ENCODE data around the gene CSTF1.

CSTF1 gene

GRCh38 chr20:56392132-56392880 lies at the start of gene CSTF1, which contains the start of gene AURKA:
CSTF1 (plus strand) TSS chr20:56392645; CDS start chr20:56395553, 2,908 bp downstream.
AURKA (minus strand) TSS chr20:56392215; CDS start chr20:56388197, 4,018 bp downstream.
- peak; percentile 100 for DNase-seq (ENCODE audit: low spot score)

DNA sequence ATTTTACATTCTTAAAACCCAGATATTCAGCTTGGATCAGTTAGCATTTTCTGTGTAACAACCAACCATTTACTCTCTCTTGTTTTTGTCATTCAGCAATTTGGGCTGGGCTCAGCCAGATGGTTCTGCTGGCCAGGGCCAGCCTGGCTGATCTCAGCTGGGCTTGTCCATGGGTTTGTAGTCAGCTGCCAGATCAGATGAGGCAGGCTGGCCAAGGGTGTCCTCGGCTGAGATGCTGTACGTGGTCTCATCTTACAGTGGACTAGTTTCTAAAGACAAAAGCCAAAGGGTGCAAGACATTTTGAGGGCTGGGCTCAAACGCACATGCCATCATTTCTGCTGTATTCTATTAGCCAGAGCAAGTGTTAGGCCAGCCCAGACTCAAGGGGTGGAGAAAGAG lies 49.7 kb upstream of the CSTF1 start:
- no peak for DNase-seq (ENCODE audit: low spot score)

DNA sequence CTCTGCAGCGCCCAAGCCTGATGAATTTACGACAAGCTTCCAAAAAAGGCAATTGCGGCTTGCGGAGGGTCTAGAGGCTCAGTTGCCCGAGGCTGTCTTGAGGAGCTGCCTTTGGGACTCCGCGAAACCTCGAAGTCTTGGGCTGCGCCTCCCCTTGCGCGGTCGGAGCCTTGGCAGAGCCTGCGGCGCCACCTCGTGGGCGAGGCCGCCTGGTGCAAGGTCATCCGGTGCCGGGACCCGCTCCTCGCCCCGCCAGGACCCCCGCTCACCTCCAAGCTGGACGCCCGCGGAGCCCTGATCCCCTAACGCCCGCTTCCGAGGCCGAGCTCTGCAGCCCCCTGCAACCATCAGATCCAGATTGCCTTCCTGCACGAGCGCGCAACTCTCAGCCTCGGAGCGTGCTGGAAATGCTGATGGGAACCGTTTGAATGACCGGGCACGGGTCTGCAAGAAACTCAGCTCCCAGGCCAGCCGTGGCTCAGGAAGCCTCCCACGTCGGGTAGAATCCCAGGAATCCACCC lies 48.5 kb upstream of the CSTF1 start:
- peak; percentile 64 for DNase-seq (ENCODE audit: low spot score)

DNA sequence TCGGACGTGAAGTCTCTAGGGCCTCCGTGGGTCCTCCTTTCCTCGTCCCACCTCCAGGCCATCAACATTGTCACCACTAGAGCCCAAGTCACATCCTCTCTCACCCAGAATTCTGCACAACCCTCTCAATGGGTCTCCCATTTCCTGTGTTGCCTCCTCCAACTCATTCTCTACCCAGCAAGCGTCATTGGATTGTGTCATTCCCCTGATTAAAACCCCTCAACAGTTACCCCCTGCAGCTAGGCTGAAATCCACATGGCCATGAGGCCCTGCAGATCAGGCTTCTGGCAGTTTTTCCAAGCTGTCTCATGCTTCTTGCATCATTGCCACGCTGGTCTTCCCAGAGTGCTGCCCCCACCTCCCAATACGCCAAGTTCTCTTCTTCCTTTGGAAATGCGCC lies 46.5 kb upstream of the CSTF1 start:
- DNase-seq (ENCODE audit: low spot score), result no peak

GRCh38 chr20:56347628-56348304 lies 44.7 kb upstream of the CSTF1 start:
- DNase-seq (ENCODE audit: low spot score), result no peak

- DNase-seq (ENCODE audit: low spot score), result no peak
Measured at GRCh38 chr20:56348305-56348693, 44.1 kb upstream of the CSTF1 start.

DNA sequence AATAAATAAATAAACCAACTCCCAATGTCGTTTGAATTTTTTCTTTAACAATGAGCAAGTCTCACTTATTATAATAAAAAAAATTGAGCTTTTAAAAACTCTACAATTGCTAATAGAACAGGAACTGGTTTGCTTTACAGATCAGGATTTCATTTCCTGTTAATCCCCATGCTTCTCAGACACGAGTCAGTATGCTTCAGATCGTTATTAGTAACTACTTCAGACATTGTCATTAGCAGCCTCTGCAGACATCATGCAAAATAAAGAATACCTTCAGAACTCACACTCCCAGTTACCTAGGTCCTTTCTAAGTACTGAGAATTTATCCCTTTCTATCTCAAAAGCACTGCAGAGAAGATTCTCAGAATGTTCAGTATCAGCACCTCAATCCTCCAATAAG lies 43.7 kb upstream of the CSTF1 start:
- DNase-seq (ENCODE audit: low spot score), result no peak

DNA sequence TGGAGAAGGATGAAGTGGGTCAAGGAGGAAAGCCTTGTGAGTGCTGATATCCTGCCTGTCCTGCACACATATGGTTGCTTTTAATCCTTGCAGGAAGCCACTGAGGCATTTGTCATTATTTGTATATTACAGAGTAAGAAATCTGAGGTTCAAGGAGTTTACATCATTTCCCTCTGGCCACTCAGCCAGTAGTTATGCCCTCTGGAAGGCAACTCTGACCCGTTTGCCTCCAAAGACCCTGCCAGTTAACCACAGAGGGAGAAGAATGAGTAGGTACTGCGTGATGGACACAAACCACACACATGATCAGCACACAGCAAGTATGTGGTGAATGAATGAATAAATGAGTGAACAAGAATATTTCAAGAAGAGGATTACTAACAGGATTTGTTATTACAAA lies 41.6 kb upstream of the CSTF1 start:
- DNase-seq (ENCODE audit: low spot score), result no peak

DNA sequence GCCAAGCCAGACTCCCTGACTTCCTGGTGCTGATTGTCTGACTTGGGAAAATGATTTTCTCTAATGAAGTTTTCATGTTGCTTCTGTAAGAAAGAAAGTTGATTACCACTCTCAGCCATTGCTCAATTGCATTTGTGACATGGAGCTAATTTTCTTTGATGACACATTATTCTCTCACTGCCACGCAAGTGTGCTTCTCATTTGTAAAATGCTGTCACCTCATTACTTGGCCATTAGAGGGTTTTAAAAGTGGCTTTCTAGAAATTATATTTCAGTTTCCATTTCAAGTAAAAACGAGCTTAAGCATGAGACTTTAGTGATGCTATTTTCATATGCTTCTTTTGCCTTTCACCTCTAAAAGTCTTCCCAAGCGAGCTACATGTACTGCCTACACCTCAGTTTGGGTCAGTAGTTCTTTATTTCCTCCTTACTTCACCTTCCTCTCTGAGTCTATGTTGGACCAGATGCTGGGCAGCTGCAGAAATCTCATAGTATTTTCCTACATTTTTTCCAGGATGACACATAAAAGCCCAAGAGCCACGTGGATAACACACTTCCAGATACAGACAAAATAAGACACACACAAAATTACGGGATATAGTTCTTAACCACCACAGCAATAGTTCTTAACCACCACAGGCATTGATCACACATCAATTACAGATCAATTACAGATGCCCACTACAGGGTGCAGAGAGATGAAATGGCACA lies 39.9 kb upstream of the CSTF1 start:
- no peak for DNase-seq (ENCODE audit: low spot score)

DNA sequence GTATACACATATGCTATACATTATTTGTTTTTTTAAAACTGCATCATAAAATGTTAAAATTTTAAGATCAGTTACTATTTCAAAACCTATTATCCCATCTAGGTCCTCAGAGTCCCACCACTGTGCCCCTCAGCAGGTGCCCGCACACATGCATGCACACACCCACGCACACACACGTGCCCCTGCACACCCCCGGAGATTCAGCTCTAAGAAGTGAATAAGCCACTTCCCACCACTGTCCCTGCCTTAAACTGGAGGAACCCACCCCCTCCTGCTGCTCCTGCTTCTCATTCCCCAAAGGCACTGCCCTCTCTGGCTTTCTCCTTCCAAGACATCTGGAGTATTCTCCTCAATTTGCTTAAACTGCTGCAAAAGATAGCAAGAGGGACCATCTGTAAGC lies 39.1 kb upstream of the CSTF1 start:
- no peak for DNase-seq (ENCODE audit: low spot score)

DNA sequence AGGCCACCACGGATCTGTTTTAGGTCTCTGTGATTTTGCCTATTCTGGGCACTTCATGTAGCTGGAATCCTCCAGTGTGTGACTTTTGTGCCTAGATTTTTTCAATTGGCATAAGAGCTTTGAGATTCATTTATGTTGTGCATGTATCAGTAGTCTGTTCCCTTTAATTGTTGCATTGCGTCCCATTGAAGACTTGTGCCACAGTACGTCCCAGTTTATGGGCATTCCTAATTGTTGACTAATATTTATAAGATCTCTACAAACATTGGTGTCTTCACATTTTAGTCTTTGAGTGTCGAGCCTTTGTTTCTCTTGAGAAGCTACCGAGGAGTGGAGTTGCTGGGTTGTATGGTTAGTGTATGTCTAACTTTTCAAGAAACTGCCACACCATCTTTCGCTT lies 34.4 kb upstream of the CSTF1 start:
- no peak for DNase-seq (ENCODE audit: low spot score)

DNA sequence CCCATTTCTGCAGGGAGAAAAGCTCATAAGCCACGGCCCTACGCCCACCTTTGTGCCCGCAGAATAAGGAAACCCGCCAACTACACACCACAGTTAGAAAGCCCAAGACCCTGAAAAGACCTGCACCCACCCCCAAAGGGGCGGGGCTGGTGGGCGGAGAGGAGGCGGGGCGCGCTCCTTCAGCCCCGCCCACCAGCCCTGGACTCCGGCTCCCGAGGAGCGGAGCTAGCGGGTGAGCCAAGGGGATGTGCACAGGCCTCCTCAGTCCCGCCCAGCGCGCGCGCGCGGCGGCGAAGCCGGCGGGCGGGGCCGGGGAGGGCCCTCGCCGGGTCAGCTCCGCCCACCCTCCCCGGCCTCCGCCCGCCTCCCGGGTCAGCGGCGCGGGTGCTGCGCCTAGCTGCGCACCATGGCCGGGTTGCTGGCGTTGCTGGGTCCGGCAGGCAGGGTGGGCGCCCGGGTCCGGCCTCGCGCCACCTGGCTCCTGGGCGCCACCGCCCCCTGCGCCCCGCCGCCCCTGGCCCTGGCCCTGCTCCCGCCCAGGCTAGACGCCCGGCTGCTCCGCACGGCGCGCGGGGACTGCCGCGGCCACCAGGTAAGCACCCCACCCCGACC lies 33.7 kb upstream of the CSTF1 start, which contains the start of gene FAM210B:
TSS of gene FAM210B (plus strand) at position 375 of the 612 bp plus-strand sequence. CDS start at position 407, 32 bp downstream.
- peak; percentile 93 for DNase-seq (ENCODE audit: low spot score)

DNA sequence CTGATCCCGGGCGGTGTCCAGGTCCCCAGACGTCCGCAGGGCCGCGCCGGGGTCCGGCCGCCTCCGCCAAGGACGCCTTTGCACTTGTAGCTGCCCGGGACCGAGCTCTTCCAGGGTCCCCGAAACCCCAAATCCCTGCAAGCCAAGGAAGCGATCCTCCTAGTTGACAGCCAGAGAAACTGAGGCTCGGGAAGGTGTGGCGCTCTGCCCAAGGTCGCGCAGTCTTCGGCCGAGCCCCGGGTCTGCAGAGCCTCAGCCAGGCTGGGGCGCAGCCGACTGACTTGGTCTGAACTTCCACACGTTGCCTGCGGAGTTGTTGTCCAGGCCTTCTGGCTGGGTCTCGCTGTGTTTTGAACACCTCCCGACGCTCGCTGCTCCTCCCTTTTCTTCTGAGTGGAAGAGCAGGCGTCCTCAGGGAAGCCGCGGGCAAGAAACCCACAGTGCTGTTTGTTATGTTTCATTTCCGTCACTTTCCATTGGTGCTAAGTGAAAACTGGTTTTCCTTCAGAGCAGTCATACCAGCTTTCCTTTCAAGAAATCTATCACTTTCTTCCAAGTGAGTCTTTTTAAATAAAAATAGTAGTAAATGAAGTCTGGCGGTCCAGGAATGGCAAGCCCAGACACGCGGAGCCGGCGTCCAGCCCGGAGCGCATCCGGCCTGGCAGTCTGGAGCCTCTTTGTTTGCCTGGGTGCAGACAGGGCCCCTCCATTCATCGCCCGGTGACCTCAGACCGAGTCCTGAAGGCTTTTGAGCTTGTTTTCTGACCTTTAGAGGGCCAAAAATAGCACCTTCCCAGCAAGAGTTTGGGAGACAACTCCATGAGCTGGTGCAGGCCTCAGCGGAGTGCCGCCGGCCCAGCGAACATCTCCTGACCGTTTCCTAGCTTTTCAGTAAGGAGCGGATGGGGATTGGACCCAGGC lies 33.0 kb upstream of the CSTF1 start:
- no peak for DNase-seq (ENCODE audit: low spot score)

GRCh38 chr20:56360133-56360907 lies 32.1 kb upstream of the CSTF1 start:
- no peak for DNase-seq (ENCODE audit: low spot score)

DNA sequence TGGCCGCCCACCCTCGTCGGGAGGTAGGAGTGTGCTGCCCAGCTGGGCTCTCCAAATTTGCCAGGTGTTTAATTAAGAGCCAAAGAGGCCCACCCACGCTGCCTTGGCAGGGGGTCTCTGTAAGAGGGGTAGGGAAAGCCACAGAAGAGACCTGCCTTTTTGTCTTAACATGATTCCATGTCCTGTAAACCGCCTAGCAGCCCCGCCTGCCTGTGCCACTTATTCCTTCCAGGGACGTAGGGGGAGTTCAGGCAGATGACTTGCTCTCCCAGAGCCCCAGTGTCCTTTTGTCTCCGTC lies 31.6 kb upstream of the CSTF1 start:
- DNase-seq (ENCODE audit: low spot score), result no peak

- DNase-seq (ENCODE audit: low spot score), result no peak
Measured at GRCh38 chr20:56361900-56362299, 30.5 kb upstream of the CSTF1 start.

- DNase-seq (ENCODE audit: low spot score), result no peak
Measured at GRCh38 chr20:56362833-56363413, 29.5 kb upstream of the CSTF1 start.

DNA sequence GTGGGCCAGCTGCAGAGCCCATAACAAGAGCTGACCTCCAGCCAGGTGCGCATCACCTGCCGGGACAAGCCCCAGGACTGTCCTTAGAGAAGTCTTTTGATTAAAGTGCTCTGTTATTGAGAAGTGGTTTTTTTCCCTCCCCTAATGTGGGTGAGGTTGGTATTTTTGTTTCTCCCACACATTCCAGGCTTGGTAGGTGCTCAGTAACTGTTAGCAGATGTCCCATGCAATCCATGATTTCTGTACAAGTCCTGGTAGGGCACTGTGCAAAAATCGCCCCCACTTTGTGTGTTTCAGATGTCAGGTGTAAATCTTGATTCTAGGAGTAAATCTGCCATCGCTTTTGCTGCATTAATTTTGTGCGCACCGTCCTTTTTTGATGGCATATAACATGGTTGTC lies 29.0 kb upstream of the CSTF1 start:
- no peak for DNase-seq (ENCODE audit: low spot score)

DNA sequence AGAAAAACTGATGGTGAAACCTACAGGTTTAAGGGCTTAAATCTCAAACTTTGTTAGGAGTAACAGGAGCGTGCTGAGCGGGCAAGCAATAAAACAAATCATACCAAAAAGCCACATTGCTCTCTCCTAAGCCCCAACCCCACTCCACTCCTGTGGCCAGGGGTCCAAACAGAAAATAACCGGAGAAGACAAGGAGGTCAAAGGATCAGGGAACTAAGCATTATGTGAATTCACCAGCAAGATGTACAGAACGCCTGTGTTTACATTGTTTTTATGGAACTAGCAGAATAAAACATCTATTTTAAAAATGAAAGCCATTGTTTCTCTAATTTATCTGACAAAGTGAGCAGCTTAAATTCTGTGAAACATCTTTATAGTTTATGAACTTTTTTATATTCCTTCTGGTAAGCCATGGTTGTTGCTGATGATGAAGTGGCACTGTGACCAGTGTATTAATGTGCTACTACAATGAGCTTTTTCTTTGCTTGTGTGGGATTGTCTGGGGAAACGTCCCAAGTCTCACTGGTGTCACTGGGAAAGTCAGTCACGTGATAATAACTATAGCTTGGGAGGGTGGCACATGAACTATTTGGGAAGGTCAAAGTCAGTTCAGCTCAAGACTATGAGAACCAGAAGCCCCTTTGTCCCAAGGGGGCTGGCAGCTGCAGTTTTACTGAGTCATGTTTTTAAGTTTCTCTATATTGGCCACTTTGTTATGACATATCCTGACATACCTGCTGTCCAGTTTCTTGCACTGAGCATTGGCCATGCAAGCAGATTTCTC lies 23.9 kb upstream of the CSTF1 start:
- DNase-seq (ENCODE audit: low spot score), result no peak

All from germinal center (tissue), 1 donor.